ENCODE data around the gene CTNNA3.

The CTNNA3 gene

DNA sequence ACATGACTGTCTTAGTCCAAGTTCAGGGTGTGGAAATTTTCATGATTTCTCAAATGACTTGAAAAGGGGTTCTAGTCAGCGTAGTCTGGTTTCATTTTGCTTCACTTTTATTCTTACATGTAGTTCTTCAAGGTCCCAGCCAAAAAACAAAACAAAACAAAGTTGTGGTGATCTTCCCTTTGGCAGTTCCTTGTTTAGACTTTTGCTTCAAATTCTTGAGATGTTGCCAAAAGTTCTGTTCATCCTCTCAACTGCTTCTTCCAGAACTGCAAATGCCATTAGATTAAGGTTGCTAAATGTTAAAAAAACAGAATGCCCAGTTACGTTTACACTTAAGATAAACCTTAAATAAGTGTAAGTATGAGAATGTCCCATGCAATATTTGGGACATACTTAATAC is 1140.9 kb downstream of the CTNNA3 start:
- Histone ChIP-seq H3K4me3 (ENCODE audit: low read depth, low read length) (no peak overlapping the region), H3K9me3 (no peaks in the 10 kb centered on the region), H3K36me3 (no peaks in the 10 kb centered on the region), H3K4me1 (no peaks in the 10 kb centered on the region), H3K27me3 (no peaks in the 10 kb centered on the region)
- TF ChIP-seq, protein P1, sequence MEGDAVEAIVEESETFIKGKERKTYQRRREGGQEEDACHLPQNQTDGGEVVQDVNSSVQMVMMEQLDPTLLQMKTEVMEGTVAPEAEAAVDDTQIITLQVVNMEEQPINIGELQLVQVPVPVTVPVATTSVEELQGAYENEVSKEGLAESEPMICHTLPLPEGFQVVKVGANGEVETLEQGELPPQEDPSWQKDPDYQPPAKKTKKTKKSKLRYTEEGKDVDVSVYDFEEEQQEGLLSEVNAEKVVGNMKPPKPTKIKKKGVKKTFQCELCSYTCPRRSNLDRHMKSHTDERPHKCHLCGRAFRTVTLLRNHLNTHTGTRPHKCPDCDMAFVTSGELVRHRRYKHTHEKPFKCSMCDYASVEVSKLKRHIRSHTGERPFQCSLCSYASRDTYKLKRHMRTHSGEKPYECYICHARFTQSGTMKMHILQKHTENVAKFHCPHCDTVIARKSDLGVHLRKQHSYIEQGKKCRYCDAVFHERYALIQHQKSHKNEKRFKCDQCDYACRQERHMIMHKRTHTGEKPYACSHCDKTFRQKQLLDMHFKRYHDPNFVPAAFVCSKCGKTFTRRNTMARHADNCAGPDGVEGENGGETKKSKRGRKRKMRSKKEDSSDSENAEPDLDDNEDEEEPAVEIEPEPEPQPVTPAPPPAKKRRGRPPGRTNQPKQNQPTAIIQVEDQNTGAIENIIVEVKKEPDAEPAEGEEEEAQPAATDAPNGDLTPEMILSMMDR (IDR thresholded peaks at IDR 0.05; ENCODE audit: low read depth, low read length): no peak
- no peak for DNase-seq

DNA sequence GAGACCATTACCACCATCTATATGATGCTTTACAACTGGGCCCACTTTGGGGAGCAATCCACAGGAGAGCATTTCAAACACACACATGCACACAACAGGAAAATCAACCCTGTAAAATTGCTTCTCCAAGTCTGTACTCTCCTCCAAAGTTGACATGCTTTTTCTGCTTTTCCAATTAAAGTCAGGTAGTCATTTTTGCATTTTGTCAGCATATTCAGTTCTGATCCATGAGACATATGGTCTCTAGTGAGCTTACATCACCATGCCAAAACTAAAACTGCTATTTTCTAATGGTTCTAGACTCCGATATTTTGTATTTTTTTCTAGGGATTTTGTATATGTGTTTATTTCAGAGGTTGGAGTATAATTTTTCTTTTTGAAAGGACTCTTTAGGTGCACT is 1143.7 kb downstream of the CTNNA3 start:
- H3K36me3 ChIP-seq: no peaks in the 10 kb centered on the region
- no peak for DNase-seq
- no peaks in the 10 kb centered on the region for H3K9me3 ChIP-seq
- TF ChIP-seq, protein P1 (IDR thresholded peaks at IDR 0.05; ENCODE audit: low read depth, low read length): no peak
- no peaks in the 10 kb centered on the region for H3K27me3 ChIP-seq
- H3K4me3 ChIP-seq (ENCODE audit: low read depth, low read length): no peak overlapping the region
- no peaks in the 10 kb centered on the region for H3K4me1 ChIP-seq

DNA sequence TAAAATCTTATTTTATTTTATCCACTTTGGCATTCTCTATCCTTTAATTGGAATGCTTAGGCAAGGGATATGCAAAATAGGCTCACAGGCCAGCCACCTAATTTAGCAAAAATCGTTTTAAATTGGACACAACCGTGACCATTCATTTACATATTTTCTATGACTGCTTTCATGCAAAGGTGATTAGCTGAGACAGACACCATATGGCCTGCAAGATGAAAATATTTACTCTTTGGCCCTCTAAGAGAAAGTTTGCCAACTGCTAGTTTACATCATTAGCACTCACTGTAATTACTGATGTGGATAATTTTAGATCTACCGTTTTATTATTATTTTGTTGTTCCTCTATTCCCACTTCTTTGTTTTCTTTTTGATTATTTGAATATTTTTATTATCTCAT is 1145.6 kb downstream of the CTNNA3 start:
- Histone ChIP-seq H3K4me3 (ENCODE audit: low read depth, low read length) (no peak overlapping the region), H3K27me3 (no peaks in the 10 kb centered on the region), H3K36me3 (no peaks in the 10 kb centered on the region), H3K4me1 (no peaks in the 10 kb centered on the region), H3K9me3 (no peaks in the 10 kb centered on the region)
- DNase-seq: no peak
- TF ChIP-seq, protein P1 (IDR thresholded peaks at IDR 0.05; ENCODE audit: low read depth, low read length): no peak

DNA sequence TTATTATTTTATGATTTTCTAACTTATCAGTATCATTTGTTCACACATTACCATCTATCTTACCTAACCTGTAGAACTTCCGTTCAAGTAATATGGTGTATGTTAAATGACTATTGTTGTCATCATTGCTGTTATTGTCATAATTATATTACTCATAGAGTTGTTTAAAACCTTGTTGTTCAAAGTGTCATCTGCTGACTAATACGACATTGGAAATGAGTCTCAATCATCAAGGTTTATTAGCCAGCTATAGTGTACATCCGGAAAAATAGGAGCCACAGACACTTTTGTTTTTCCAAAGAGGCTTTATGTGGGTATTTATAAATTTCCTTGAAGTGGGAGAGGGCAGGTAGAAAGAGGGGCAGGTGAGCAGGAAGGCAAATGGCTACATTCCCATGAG is 1157.1 kb downstream of the CTNNA3 start:
- H3K4me3 ChIP-seq (ENCODE audit: low read depth, low read length): no peak overlapping the region
- H3K9me3 ChIP-seq: no peaks in the 10 kb centered on the region
- no peaks in the 10 kb centered on the region for H3K27me3 ChIP-seq
- TF ChIP-seq, protein P1 (IDR thresholded peaks at IDR 0.05; ENCODE audit: low read depth, low read length): no peak
- no peak for DNase-seq
- H3K4me1 ChIP-seq: no peaks in the 10 kb centered on the region
- no peaks in the 10 kb centered on the region for H3K36me3 ChIP-seq

DNA sequence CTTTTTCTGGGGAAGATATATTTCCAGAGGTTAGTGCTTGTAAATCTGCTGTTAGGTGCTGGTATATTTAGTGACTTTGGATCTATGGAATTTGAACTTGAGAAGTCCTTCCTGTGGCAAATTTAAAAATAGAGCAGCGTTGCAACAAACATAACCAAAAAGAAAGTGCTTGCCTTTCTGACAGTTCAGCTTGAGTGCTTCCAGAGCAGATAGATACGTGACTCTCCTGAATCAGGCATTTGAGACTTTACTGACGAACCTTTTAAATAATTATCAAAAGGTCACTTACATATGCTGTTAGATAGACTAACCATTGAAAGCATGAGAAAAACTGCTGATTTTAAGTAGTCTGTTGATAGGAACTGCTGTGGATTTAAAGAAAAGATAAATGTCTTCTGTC is 1157.6 kb downstream of the CTNNA3 start:
- TF ChIP-seq, protein P1 (IDR thresholded peaks at IDR 0.05; ENCODE audit: low read depth, low read length): no peak
- Histone ChIP-seq H3K9me3 (no peaks in the 10 kb centered on the region), H3K27me3 (no peaks in the 10 kb centered on the region), H3K4me3 (ENCODE audit: low read depth, low read length) (no peak overlapping the region), H3K36me3 (no peaks in the 10 kb centered on the region), H3K4me1 (no peaks in the 10 kb centered on the region)
- no peak for DNase-seq

DNA sequence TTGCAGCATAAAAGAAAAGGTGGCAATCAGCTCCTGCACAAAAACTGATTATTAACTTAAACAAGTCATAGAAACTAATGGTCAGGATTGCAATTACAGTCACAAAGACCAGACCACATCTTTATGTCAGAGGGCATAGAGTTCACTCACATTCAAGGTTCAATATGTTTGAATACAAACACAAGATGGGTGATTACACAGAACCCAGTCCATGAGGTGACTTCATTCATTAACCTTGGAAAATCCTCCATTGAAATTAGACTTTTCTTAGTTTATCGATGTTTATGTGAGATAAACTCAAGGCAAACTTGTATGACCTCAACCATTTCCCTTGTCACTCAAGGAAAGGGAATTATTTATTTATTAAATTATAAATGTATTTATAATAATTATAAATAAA is 1158.8 kb downstream of the CTNNA3 start:
- TF ChIP-seq, protein P1 (IDR thresholded peaks at IDR 0.05; ENCODE audit: low read depth, low read length): no peak
- Histone ChIP-seq H3K4me1 (no peaks in the 10 kb centered on the region), H3K27me3 (no peaks in the 10 kb centered on the region), H3K36me3 (no peaks in the 10 kb centered on the region), H3K9me3 (no peaks in the 10 kb centered on the region), H3K4me3 (ENCODE audit: low read depth, low read length) (no peak overlapping the region)
- DNase-seq: no peak

All from BE2C (cell line).